SK-N-DZ (cell line): ENCODE results near the gene ACCSL.

Experiments
- DNase-seq: peaks from one replicate; pipeline ENCODE4 v3.0.0-alpha.2; 2015; ENCODE audit warnings: low spot score

ACCSL gene

GRCh38 chr11:44058275-44058674 is 10.5 kb downstream of the ACCSL start:
- DNase-seq: no peak

- no peak for DNase-seq
These were observed 17.4 kb downstream of the ACCSL start for GRCh38 chr11:44065161-44065661.

GRCh38 chr11:44065841-44066731 is 18.3 kb downstream of the ACCSL start, which contains the start of gene ACCS:
Gene ACCS, plus strand, starts transcription at chr11:44066270. Its CDS starts 1,358 bp downstream, at chr11:44067628.
- DNase-seq: no peak

GRCh38 chr11:44066732-44067141 is 19.0 kb downstream of the ACCSL start:
- DNase-seq: no peak

GRCh38 chr11:44067266-44067665 is 19.5 kb downstream of the ACCSL start:
- DNase-seq: no peak

GRCh38 chr11:44068180-44068579 is 20.4 kb downstream of the ACCSL start:
- DNase-seq: no peak

GRCh38 chr11:44071157-44071556 is 23.4 kb downstream of the ACCSL start:
- no peak for DNase-seq

GRCh38 chr11:44072757-44073658 is 25.2 kb downstream of the ACCSL start:
- DNase-seq: no peak

GRCh38 chr11:44078794-44079193 is 31.0 kb downstream of the ACCSL start:
- DNase-seq: no peak

- no peak for DNase-seq
These were observed 31.6 kb downstream of the ACCSL start for GRCh38 chr11:44079376-44079775.

- DNase-seq: no peak
These were observed 33.2 kb downstream of the ACCSL start for GRCh38 chr11:44080951-44081350.

GRCh38 chr11:44082645-44083044 is 34.9 kb downstream of the ACCSL start:
- no peak for DNase-seq

GRCh38 chr11:44083433-44083832 is 35.7 kb downstream of the ACCSL start:
- no peak for DNase-seq

GRCh38 chr11:44083906-44084305 is 36.1 kb downstream of the ACCSL start:
- no peak for DNase-seq

- DNase-seq: no peak
These were observed 37.5 kb downstream of the ACCSL start for GRCh38 chr11:44085330-44085729.

- DNase-seq: no peak
These were observed 40.6 kb downstream of the ACCSL start for GRCh38 chr11:44088377-44088776.

- DNase-seq: no peak
These were observed 41.1 kb downstream of the ACCSL start for GRCh38 chr11:44088871-44089270.

GRCh38 chr11:44090539-44090938 is 42.8 kb downstream of the ACCSL start:
- no peak for DNase-seq

GRCh38 chr11:44094260-44094868 is 46.6 kb downstream of the ACCSL start:
- peak; percentile 84 for DNase-seq

GRCh38 chr11:44095506-44096359 is 48.0 kb downstream of the ACCSL start, which contains the start of gene EXT2:
Gene EXT2, plus strand, starts transcription at chr11:44095678. Its CDS starts 12,035 bp downstream, at chr11:44107713.
- DNase-seq: peak; percentile 80
